Keratinocyte (primary cell): ENCODE measurements around the gene CHRNA1. TPM values are rescaled to one million over a fixed set of nuclear protein-coding genes. Genes with fewer than 3 reads are reported as not detected.

Experiments used
- DNase-seq: peaks from one replicate; pipeline ENCODE4 v3.0.0-alpha.2; 2011; ENCODE audit warnings: low read depth, missing footprints, low spot score
- FAIRE-seq: peaks from 2 replicates; lab custom pipeline; 2011; peaks lifted over from hg19 to GRCh38; lab: Jason Lieb, UNC
- H2AFZ ChIP-seq: 2 replicates; pipeline ENCODE4 v1.6.0; 2012; ENCODE audit warnings: low read length, control low read depth, inconsistent platforms; ENCODE audit not compliant: control insufficient read depth
- H3K27ac ChIP-seq: 2 replicates; pipeline ENCODE4 v1.5.1; 2011; ENCODE audit warnings: low read length; ENCODE audit not compliant: control insufficient read depth, insufficient read depth
- H3K27me3 ChIP-seq: 3 replicates; pipeline ENCODE4 v1.6.0; 2011; ENCODE audit warnings: low read length; ENCODE audit not compliant: control insufficient read depth, insufficient read depth; ENCODE audit errors: extremely low read depth
- H3K36me3 ChIP-seq, 2 experiments: 2 replicates in 1 of 2; 3 replicates in 1 of 2; pipeline ENCODE4 v1.5.1; 2011; ENCODE audit warnings: low read length in 2 of 2, mild to moderate bottlenecking in 1 of 2; ENCODE audit not compliant: control insufficient read depth in 2 of 2, insufficient read depth in 2 of 2; ENCODE audit errors: extremely low read depth in 1 of 2
- H3K4me1 ChIP-seq: 3 replicates; pipeline ENCODE4 v1.5.1; 2011; ENCODE audit warnings: low read length; ENCODE audit not compliant: control insufficient read depth, insufficient read depth; ENCODE audit errors: extremely low read depth
- H3K4me2 ChIP-seq: 3 replicates; pipeline ENCODE4 v1.6.0; 2011; ENCODE audit warnings: low read depth, low read length; ENCODE audit not compliant: control insufficient read depth, insufficient read depth; ENCODE audit errors: extremely low read depth
- H3K4me3 ChIP-seq, 3 experiments: fragments of 200-600 bp in 1 of 3; sonication (generic) in 1 of 3; 2 replicates in 2 of 3; 3 replicates in 1 of 3; pipeline ENCODE4 v1.5.1; 2011 to 2016; ENCODE audit warnings: low read length in 3 of 3, mild to moderate bottlenecking in 3 of 3, control low read depth in 2 of 3, inconsistent platforms in 1 of 3, low read depth in 1 of 3, mixed read lengths in 1 of 3, mixed run types in 1 of 3, moderate library complexity in 1 of 3; ENCODE audit not compliant: control insufficient read depth in 2 of 3, insufficient read depth in 2 of 3; ENCODE audit errors: extremely low read depth in 1 of 3
- H3K79me2 ChIP-seq: 2 replicates; pipeline ENCODE4 v1.6.0; 2012; ENCODE audit warnings: low read length; ENCODE audit not compliant: control insufficient read depth, insufficient read depth
- H3K9ac ChIP-seq: 3 replicates; pipeline ENCODE4 v1.6.0; 2011; ENCODE audit warnings: low read length; ENCODE audit not compliant: control insufficient read depth, insufficient read depth; ENCODE audit errors: extremely low read depth
- H3K9me1 ChIP-seq: 3 replicates; pipeline ENCODE4 v1.6.0; 2011; ENCODE audit warnings: low read length; ENCODE audit not compliant: control insufficient read depth, insufficient read depth; ENCODE audit errors: extremely low read depth
- H3K9me3 ChIP-seq: 2 replicates; pipeline ENCODE4 v1.5.1; 2012; ENCODE audit warnings: low read depth, low read length; ENCODE audit not compliant: control insufficient read depth
- H4K20me1 ChIP-seq: 3 replicates; pipeline ENCODE4 v1.6.0; 2011; ENCODE audit warnings: low read length; ENCODE audit not compliant: control insufficient read depth, insufficient read depth; ENCODE audit errors: extremely low read depth
- EZH2 ChIP-seq: IDR thresholded peaks from one replicate; pipeline ENCODE4 v1.6.1; 2012; ENCODE audit warnings: inconsistent platforms, mild to moderate bottlenecking, low read length, moderate library complexity
- dilution Hi-C: fragments of 300-500 bp; cut with MboI; formaldehyde crosslinking; loops from one replicate; pipeline ENCODE4 v1.7.0; 2020; ENCODE audit warnings: low sequenced_read_pairs; ENCODE audit not compliant: extremely low pct_ligation_motif_present
- polyA plus RNA-seq, 5 experiments: library from polyadenylated mRNA; depleted of rRNA in 3 of 5; stranded (reverse) in 3 of 5; stranded (forward) in 1 of 5; unstranded in 1 of 5; fragments of >200 nt; gene quantifications; 1 replicate in 1 of 5; 2 replicates in 3 of 5; 3 replicates in 1 of 5; pipeline versions ENCODE4 v1.2.1 to v1.2.3, GENCODE V29; 2011 to 2012; ENCODE audit warnings: missing spikeins in 2 of 5, low read depth in 1 of 5, low replicate concordance in 1 of 5
- TF ChIP-seq, protein P1 (sequence below), 3 experiments: IDR thresholded peaks in 1 of 3; conservative IDR thresholded peaks in 1 of 3; optimal IDR thresholded peaks in 1 of 3; 2 replicates in 2 of 3; 3 replicates in 1 of 3; pipeline versions ENCODE3 to v1.5.1; 2011; ENCODE audit warnings: low read length in 3 of 3, mild to moderate bottlenecking in 3 of 3, moderate library complexity in 2 of 3, control low read depth in 1 of 3, inconsistent platforms in 1 of 3; ENCODE audit not compliant: insufficient read depth in 2 of 3; ENCODE audit errors: extremely low read depth in 1 of 3

Gene CHRNA1
- polyA plus RNA-seq, 1 donor (not counting 4 experiments of a cell fraction or from before 2014, with no cell fraction given), result not detected

DNA sequence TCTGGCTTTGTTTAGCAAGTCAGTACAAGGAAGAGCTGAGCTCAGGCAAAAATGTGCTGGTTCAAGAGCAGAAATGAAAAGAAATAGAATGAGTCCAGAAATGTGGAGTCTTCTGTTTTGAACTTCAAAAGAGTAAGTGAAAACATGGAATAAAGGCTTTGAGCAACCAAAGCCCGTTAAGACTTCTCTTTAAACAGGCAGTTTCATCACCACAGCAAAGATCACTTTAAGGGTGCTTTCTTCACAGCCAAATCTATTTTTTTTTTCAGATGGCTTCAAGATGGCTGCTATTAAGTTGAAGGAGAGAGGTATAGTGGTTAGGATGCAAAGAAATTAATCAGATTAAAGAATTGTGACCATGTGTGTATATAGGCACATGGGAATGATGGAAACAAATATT, 2.0 kb upstream of the CHRNA1 start:
- Histone ChIP-seq H4K20me1 (no peaks in the 10 kb centered on the region), H3K9ac (no peak overlapping the region), H3K4me1 (no peaks in the 10 kb centered on the region), H2AFZ (no peak overlapping the region), H3K9me3 (no peaks in the 10 kb centered on the region), H3K27me3 (peaks cover 4% of the 10 kb centered on the region), H3K9me1 (no peaks in the 10 kb centered on the region), H3K27ac (no peak overlapping the region), H3K4me2 (no peak overlapping the region), H3K36me3 (no peaks in the 10 kb centered on the region), H3K4me3 (no peak overlapping the region), H3K79me2 (no peaks in the 10 kb centered on the region)
- no peak for DNase-seq
- dilution Hi-C loops, result loop anchor here (25.0 kb wide), 1 partner anchor 196 kb away; no protein-coding TSS in a partner anchor
- TF ChIP-seq EZH2, result no peak
- TF ChIP-seq, protein P1, sequence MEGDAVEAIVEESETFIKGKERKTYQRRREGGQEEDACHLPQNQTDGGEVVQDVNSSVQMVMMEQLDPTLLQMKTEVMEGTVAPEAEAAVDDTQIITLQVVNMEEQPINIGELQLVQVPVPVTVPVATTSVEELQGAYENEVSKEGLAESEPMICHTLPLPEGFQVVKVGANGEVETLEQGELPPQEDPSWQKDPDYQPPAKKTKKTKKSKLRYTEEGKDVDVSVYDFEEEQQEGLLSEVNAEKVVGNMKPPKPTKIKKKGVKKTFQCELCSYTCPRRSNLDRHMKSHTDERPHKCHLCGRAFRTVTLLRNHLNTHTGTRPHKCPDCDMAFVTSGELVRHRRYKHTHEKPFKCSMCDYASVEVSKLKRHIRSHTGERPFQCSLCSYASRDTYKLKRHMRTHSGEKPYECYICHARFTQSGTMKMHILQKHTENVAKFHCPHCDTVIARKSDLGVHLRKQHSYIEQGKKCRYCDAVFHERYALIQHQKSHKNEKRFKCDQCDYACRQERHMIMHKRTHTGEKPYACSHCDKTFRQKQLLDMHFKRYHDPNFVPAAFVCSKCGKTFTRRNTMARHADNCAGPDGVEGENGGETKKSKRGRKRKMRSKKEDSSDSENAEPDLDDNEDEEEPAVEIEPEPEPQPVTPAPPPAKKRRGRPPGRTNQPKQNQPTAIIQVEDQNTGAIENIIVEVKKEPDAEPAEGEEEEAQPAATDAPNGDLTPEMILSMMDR (optimal IDR thresholded peaks at IDR 0.05 in 1 of 3, IDR thresholded peaks at IDR 0.05 in 1 of 3, conservative IDR thresholded peaks at IDR 0.05 in 1 of 3; ENCODE audit: extremely low read depth in 1 of 3, insufficient read depth in 2 of 3, low read length in 3 of 3), result no peak
- no peak for FAIRE-seq

- Histone ChIP-seq H3K27ac (no peak overlapping the region), H3K4me3 (no peak overlapping the region), H2AFZ (no peak overlapping the region), H3K9ac (no peak overlapping the region), H3K4me2 (no peak overlapping the region), H3K9me1 (no peaks in the 10 kb centered on the region), H3K79me2 (no peaks in the 10 kb centered on the region), H4K20me1 (no peaks in the 10 kb centered on the region), H3K27me3 (peaks cover 4% of the 10 kb centered on the region), H3K9me3 (no peaks in the 10 kb centered on the region), H3K4me1 (no peaks in the 10 kb centered on the region), H3K36me3 (no peaks in the 10 kb centered on the region)
- DNase-seq (no peak), FAIRE-seq (no peak)
- no peak for TF ChIP-seq EZH2
- TF ChIP-seq, protein P1 (optimal IDR thresholded peaks at IDR 0.05 in 1 of 3, IDR thresholded peaks at IDR 0.05 in 1 of 3, conservative IDR thresholded peaks at IDR 0.05 in 1 of 3; ENCODE audit: extremely low read depth in 1 of 3, insufficient read depth in 2 of 3, low read length in 3 of 3), result no peak
- dilution Hi-C loops, result loop anchor here (25.0 kb wide), 1 partner anchor 197 kb away; no protein-coding TSS in a partner anchor
Measured at GRCh38 chr2:174765576-174765975, 1.3 kb upstream of the CHRNA1 start.
